Activated T-cell treated with anti-CD3 and anti-CD28 coated beads, Interleukin-2, amount 50 U/mL, for 48 hours (primary cell): ENCODE results near the gene STK35.

ENCODE experiments used
- DNase-seq, 2 experiments: peaks; one replicate each; pipeline ENCODE4 v3.0.0-alpha.2; 2020

The STK35 gene

GRCh38 chr20:2101057-2101864, at the start of gene STK35:
TSS of gene STK35 (plus strand) at chr20:2101827. CDS start at chr20:2101882, 55 bp downstream.
- DNase-seq, result peak; percentile 26 to 85

GRCh38 chr20:2051946-2052345, 49.7 kb upstream of the STK35 start:
- no peak for DNase-seq

GRCh38 chr20:2052741-2053140, 48.9 kb upstream of the STK35 start:
- no peak for DNase-seq

- DNase-seq, result no peak
Observed at GRCh38 chr20:2053615-2054014, 48.0 kb upstream of the STK35 start.

- DNase-seq, result no peak
Observed at GRCh38 chr20:2054911-2055310, 46.7 kb upstream of the STK35 start.

GRCh38 chr20:2059411-2059810, 42.2 kb upstream of the STK35 start:
- DNase-seq, result no peak

- no peak for DNase-seq
Observed at GRCh38 chr20:2065099-2065498, 36.5 kb upstream of the STK35 start.

GRCh38 chr20:2066461-2067122, 35.0 kb upstream of the STK35 start:
- DNase-seq, result no peak

- no peak for DNase-seq
Observed at GRCh38 chr20:2080532-2081224, 20.9 kb upstream of the STK35 start.

GRCh38 chr20:2084703-2085102, 16.9 kb upstream of the STK35 start:
- no peak for DNase-seq

- no peak for DNase-seq
Observed at GRCh38 chr20:2086177-2086979, 15.2 kb upstream of the STK35 start.

- no peak for DNase-seq
Observed at GRCh38 chr20:2086980-2087377, 14.6 kb upstream of the STK35 start.

- no peak for DNase-seq
Observed at GRCh38 chr20:2088891-2089290, 12.7 kb upstream of the STK35 start.

GRCh38 chr20:2089447-2089846, 12.2 kb upstream of the STK35 start:
- no peak for DNase-seq

- DNase-seq, result peak in 1 of 2 experiments; percentile 39
Observed at GRCh38 chr20:2093159-2093781, 8.4 kb upstream of the STK35 start.

GRCh38 chr20:2093883-2094282, 7.7 kb upstream of the STK35 start:
- DNase-seq, result no peak

GRCh38 chr20:2101865-2102584, 398 bp downstream of the STK35 start:
- DNase-seq, result peak; percentile 91

- peak; percentile 88 to 89 for DNase-seq
Observed at GRCh38 chr20:2102585-2103460, 1.2 kb downstream of the STK35 start.

GRCh38 chr20:2103461-2104153, 2.0 kb downstream of the STK35 start:
- peak in 1 of 2 experiments; percentile 19 for DNase-seq

GRCh38 chr20:2104236-2104635, 2.6 kb downstream of the STK35 start:
- no peak for DNase-seq
